ENCODE results near the gene LRRC61. TPM values are rescaled to one million over a fixed set of nuclear protein-coding genes. Genes with fewer than 3 reads are reported as not detected.

The LRRC61 gene
- total and polyA plus RNA-seq, 4 experiments from 2014 or later = 11.0 to 16.0 (median 13.8) TPM

DNA sequence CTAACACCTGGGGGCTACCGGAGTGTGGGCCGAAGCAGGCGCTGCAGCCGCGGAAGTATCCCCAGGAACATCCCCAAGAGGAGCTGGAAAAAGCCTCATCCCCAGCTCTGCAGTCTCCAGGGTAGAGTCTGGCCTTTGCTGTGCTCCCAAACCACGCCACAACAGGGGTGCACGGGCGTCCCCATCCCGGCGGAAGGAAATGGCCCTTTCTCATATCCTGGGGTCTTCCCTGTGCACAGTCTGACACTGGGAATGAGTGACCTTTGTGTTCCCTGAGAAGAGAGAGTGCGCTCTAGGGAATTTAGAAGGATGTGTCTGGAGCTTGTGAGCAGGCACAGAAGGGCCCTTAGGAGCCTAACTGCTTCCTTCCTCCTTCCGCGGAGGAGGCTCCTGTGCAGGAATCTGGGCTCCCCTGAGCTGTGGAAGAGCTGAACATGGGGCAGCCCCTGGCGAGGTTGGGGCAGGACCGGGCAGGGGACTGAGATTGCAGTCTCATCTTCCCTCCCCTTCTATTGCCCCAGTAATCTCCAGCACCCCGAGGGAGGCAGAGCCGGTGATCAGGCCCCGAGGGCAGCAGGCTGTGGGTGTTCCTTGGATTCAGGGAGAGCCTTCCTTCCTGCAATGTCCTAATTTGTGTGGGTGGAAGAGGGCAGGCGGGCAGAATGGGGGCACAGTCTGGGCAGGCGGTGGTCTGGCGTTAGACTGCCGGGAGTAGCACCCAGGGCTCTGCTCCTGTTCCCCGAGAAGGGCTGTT, 46.8 kb downstream of the LRRC61 start:
- H3K36me3 Mint-ChIP-seq = peaks cover 12 to 25% of the 10 kb centered on the region in 2 donors
- H3K27me3 ChIP-seq (ENCODE audit: insufficient read depth, low read length) = no peaks in the 10 kb centered on the region
- H3K4me1 ChIP-seq (ENCODE audit: insufficient read depth, low read length) = peaks cover 22% of the 10 kb centered on the region
- intact Hi-C loops (cut with micrococcal nuclease) = loop anchor here (2.0 kb wide), 1 partner anchor 47 kb away; the partner anchor contains the start of genes ACTR3C and LRRC61
- H3K9me3 Mint-ChIP-seq = no peaks in the 10 kb centered on the region
- DNase-seq = no peak
- peak overlapping the region; percentile 91 to 98 (median 95) for H3K4me3 Mint-ChIP-seq
- peaks cover 10 to 47% (median 25%) of the 10 kb centered on the region in 4 donors for H3K4me1 Mint-ChIP-seq
- H3K27ac ChIP-seq (ENCODE audit: low read depth, low read length) = peak overlapping the region; percentile 75
- peak overlapping the region; percentile 79 to 94 (median 92) for H3K27ac Mint-ChIP-seq
- no peaks in the 10 kb centered on the region for H3K9me3 ChIP-seq (ENCODE audit: control insufficient read depth in 1 of 2, low read length in 2 of 2)
- POLR2A ChIA-PET (ENCODE audit: partially characterized antibody) = interaction anchor here (1.1 to 6.9 kb wide), 11 partner anchors 8 to 857 kb away, joined by 3 to 101 read pairs (median 7); partner anchors contain the start of genes ABCF2, ACTR3C, GIMAP7 and LRRC61
- peaks cover 13% of the 10 kb centered on the region for H3K36me3 ChIP-seq (ENCODE audit: insufficient read depth, low read length)
- peak overlapping the region; percentile 64 to 89 for H3K4me3 ChIP-seq (ENCODE audit: low read length in 2 of 2)
- H3K27me3 Mint-ChIP-seq = no peaks in the 10 kb centered on the region
- CTCF ChIA-PET (ENCODE audit: partially characterized antibody) = interaction anchor here (0.7 to 6.1 kb wide), 5 partner anchors 8 to 385 kb away, joined by 3 to 55 read pairs (median 3); partner anchors contain the start of gene ZNF775

- POLR2A ChIA-PET (ENCODE audit: partially characterized antibody) = interaction anchor here (1.4 to 6.9 kb wide), 5 partner anchors 7 to 48 kb away, joined by 5 to 101 read pairs (median 43); partner anchors contain the start of genes ACTR3C, LRRC61 and ZNF775
- no peaks in the 10 kb centered on the region for H3K9me3 Mint-ChIP-seq
- no peak overlapping the region for H3K4me3 ChIP-seq (ENCODE audit: low read length in 2 of 2)
- no peak for DNase-seq
- CTCF ChIA-PET (ENCODE audit: partially characterized antibody) = interaction anchor here (6.1 kb wide), 1 partner anchor 15 kb away, joined by 55 read pairs; no protein-coding TSS in a partner anchor
- intact Hi-C loops (cut with micrococcal nuclease) = no loop called here
- H3K27me3 ChIP-seq (ENCODE audit: insufficient read depth, low read length) = no peaks in the 10 kb centered on the region
- peaks cover 22% of the 10 kb centered on the region for H3K4me1 ChIP-seq (ENCODE audit: insufficient read depth, low read length)
- peak overlapping the region; percentile 29 to 96 (median 72) for H3K4me3 Mint-ChIP-seq
- H3K27me3 Mint-ChIP-seq = no peaks in the 10 kb centered on the region
- no peaks in the 10 kb centered on the region for H3K9me3 ChIP-seq (ENCODE audit: control insufficient read depth in 1 of 2, low read length in 2 of 2)
- peaks cover 12 to 25% of the 10 kb centered on the region in 2 donors for H3K36me3 Mint-ChIP-seq
- H3K27ac Mint-ChIP-seq = peak overlapping the region in 6 of 7 donors; percentile 7 to 91 (median 70)
- H3K36me3 ChIP-seq (ENCODE audit: insufficient read depth, low read length) = peaks cover 13% of the 10 kb centered on the region
- H3K27ac ChIP-seq (ENCODE audit: low read depth, low read length) = no peak overlapping the region
- peaks cover 10 to 52% (median 29%) of the 10 kb centered on the region in 4 donors for H3K4me1 Mint-ChIP-seq
These were observed 47.5 kb downstream of the LRRC61 start for GRCh38 chr7:150370612-150371071.

GRCh38 chr7:150371131-150371995, 48.2 kb downstream of the LRRC61 start:
- Mint-ChIP-seq H3K27me3 (no peaks in the 10 kb centered on the region), H3K9me3 (no peaks in the 10 kb centered on the region), H3K36me3 (peaks cover 12 to 27% of the 10 kb centered on the region in 2 donors), H3K4me1 (peaks cover 17 to 54% (median 36%) of the 10 kb centered on the region in 4 donors), H3K27ac (peak overlapping the region in 1 of 7 donors; percentile 37), H3K4me3 (peak overlapping the region in 1 of 8 donors; percentile 96)
- H3K4me1 ChIP-seq (ENCODE audit: insufficient read depth, low read length) = peaks cover 30% of the 10 kb centered on the region
- H3K36me3 ChIP-seq (ENCODE audit: insufficient read depth, low read length) = peaks cover 13% of the 10 kb centered on the region
- intact Hi-C loops (cut with micrococcal nuclease) = no loop called here
- ChIA-PET CTCF (ENCODE audit: partially characterized antibody) (interaction anchor here (6.1 kb wide), 1 partner anchor 16 kb away, joined by 55 read pairs; no protein-coding TSS in a partner anchor), POLR2A (ENCODE audit: partially characterized antibody) (interaction anchor here (1.7 to 6.9 kb wide), 2 partner anchors 34 to 49 kb away, joined by 7 to 101 read pairs; partner anchors contain the start of genes ACTR3C and LRRC61)
- no peak for DNase-seq
- no peaks in the 10 kb centered on the region for H3K27me3 ChIP-seq (ENCODE audit: insufficient read depth, low read length)
- H3K9me3 ChIP-seq (ENCODE audit: control insufficient read depth in 1 of 2, low read length in 2 of 2) = no peaks in the 10 kb centered on the region
- no peak overlapping the region for H3K27ac ChIP-seq (ENCODE audit: low read depth, low read length)
- H3K4me3 ChIP-seq (ENCODE audit: low read length in 2 of 2) = no peak overlapping the region

- H3K4me1 Mint-ChIP-seq = peaks cover 17 to 56% (median 38%) of the 10 kb centered on the region in 4 donors
- Histone ChIP-seq H3K4me1 (ENCODE audit: insufficient read depth, low read length) (peaks cover 34% of the 10 kb centered on the region), H3K27me3 (ENCODE audit: insufficient read depth, low read length) (no peaks in the 10 kb centered on the region), H3K36me3 (ENCODE audit: insufficient read depth, low read length) (peaks cover 13% of the 10 kb centered on the region), H3K27ac (ENCODE audit: low read depth, low read length) (no peak overlapping the region), H3K4me3 (ENCODE audit: low read length in 2 of 2) (no peak overlapping the region), H3K9me3 (ENCODE audit: control insufficient read depth in 1 of 2, low read length in 2 of 2) (no peaks in the 10 kb centered on the region)
- no peak overlapping the region for H3K4me3 Mint-ChIP-seq
- no peak overlapping the region for H3K27ac Mint-ChIP-seq
- intact Hi-C loops (cut with micrococcal nuclease) = no loop called here
- CTCF ChIA-PET (ENCODE audit: partially characterized antibody) = no interaction called here
- no peaks in the 10 kb centered on the region for H3K27me3 Mint-ChIP-seq
- POLR2A ChIA-PET (ENCODE audit: partially characterized antibody) = interaction anchor here (6.9 kb wide), 1 partner anchor 34 kb away, joined by 101 read pairs; a partner anchor contains a TSS
- H3K36me3 Mint-ChIP-seq = peaks cover 12 to 27% of the 10 kb centered on the region in 2 donors
- no peaks in the 10 kb centered on the region for H3K9me3 Mint-ChIP-seq
- DNase-seq = no peak
These were observed 48.8 kb downstream of the LRRC61 start for GRCh38 chr7:150371996-150372270.

DNA sequence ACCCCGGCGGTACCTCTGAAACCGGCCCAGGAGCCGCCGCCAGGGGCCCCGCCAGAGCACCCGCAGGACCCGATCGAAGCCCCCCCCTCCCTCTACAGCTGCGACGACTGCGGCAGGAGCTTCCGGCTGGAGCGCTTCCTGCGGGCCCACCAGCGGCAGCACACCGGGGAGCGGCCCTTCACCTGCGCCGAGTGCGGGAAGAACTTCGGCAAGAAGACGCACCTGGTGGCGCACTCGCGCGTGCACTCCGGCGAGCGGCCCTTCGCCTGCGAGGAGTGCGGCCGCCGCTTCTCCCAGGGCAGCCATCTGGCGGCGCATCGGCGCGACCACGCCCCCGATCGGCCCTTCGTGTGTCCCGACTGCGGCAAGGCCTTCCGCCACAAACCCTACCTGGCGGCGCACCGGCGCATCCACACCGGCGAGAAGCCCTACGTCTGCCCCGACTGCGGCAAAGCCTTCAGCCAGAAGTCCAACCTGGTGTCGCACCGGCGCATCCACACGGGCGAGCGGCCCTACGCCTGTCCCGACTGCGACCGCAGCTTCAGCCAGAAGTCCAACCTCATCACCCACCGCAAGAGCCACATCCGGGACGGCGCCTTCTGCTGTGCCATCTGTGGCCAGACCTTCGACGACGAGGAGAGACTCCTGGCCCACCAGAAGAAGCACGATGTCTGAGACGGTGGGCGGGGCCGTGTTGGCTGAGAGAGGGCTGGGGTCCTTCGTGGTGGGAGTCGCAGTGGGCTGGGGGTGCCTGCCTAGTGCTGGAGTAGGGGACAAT, 49.3 kb downstream of the LRRC61 start:
- intact Hi-C loops (cut with micrococcal nuclease) = no loop called here
- Histone ChIP-seq H3K4me3 (ENCODE audit: low read length in 2 of 2) (no peak overlapping the region), H3K4me1 (ENCODE audit: insufficient read depth, low read length) (peaks cover 35% of the 10 kb centered on the region), H3K36me3 (ENCODE audit: insufficient read depth, low read length) (peaks cover 13% of the 10 kb centered on the region), H3K9me3 (ENCODE audit: control insufficient read depth in 1 of 2, low read length in 2 of 2) (no peaks in the 10 kb centered on the region), H3K27me3 (ENCODE audit: insufficient read depth, low read length) (no peaks in the 10 kb centered on the region), H3K27ac (ENCODE audit: low read depth, low read length) (no peak overlapping the region)
- H3K27me3 Mint-ChIP-seq = no peaks in the 10 kb centered on the region
- peak overlapping the region in 2 of 7 donors; percentile 48 to 72 for H3K27ac Mint-ChIP-seq
- no peak overlapping the region for H3K4me3 Mint-ChIP-seq
- ChIA-PET POLR2A (ENCODE audit: partially characterized antibody) (interaction anchor here (2.0 to 6.9 kb wide), 2 partner anchors 33 to 34 kb away, joined by 6 to 101 read pairs; a partner anchor contains a TSS), CTCF (ENCODE audit: partially characterized antibody) (no interaction called here)
- DNase-seq = no peak
- H3K36me3 Mint-ChIP-seq = peaks cover 12 to 27% of the 10 kb centered on the region in 2 donors
- no peaks in the 10 kb centered on the region for H3K9me3 Mint-ChIP-seq
- peaks cover 19 to 61% (median 39%) of the 10 kb centered on the region in 4 donors for H3K4me1 Mint-ChIP-seq

DNA sequence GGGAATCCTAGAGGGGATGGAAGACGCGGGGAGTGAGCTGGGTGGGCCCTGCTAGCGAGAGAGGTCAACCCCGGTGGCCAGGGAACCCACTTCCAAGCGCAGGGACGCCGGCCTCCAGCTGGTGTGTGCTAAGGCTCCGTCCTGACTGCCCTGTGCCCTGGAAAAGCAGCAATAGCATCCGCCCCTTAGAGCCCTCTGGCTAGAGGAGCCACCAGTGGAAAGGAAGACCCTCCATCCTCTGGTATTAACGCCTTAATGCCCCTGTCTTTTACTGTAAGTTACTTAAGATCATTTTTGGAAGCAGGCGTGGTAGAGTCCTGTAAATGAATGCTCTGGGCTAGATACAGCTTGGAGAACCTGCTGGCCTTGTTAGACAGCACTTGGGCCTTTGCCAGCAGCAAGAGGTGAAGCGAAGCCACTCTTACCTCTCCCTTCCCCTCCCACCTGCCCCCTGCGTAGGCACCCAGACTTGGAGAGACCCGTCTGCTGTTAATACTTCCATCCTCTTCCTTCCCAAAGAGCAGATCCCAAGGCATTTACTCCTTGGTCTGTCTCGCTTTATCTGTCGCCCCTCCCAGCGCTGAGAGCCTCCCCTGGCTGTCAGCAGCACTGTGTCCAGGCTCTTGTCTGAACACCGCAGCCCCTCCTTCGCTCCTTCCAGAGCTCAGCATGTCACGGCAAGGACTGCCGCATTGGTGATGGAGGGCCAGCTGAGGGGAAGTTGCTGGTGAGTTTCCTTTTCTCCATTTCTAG, 50.1 kb downstream of the LRRC61 start:
- Histone ChIP-seq H3K4me1 (ENCODE audit: insufficient read depth, low read length) (peaks cover 38% of the 10 kb centered on the region), H3K9me3 (ENCODE audit: control insufficient read depth in 1 of 2, low read length in 2 of 2) (no peaks in the 10 kb centered on the region), H3K27me3 (ENCODE audit: insufficient read depth, low read length) (no peaks in the 10 kb centered on the region), H3K27ac (ENCODE audit: low read depth, low read length) (no peak overlapping the region), H3K36me3 (ENCODE audit: insufficient read depth, low read length) (peaks cover 13% of the 10 kb centered on the region), H3K4me3 (ENCODE audit: low read length in 2 of 2) (no peak overlapping the region)
- Mint-ChIP-seq H3K36me3 (peaks cover 12 to 24% of the 10 kb centered on the region in 2 donors), H3K4me3 (peak overlapping the region in 1 of 8 donors; percentile 53), H3K4me1 (peaks cover 24 to 63% (median 42%) of the 10 kb centered on the region in 4 donors), H3K27me3 (no peaks in the 10 kb centered on the region), H3K9me3 (no peaks in the 10 kb centered on the region), H3K27ac (peak overlapping the region in 4 of 7 donors; percentile 48 to 84 (median 71))
- ChIA-PET POLR2A (ENCODE audit: partially characterized antibody) (interaction anchor here (2.0 kb wide), 1 partner anchor 33 kb away, joined by 6 read pairs; a partner anchor contains a TSS), CTCF (ENCODE audit: partially characterized antibody) (no interaction called here)
- intact Hi-C loops (cut with micrococcal nuclease) = no loop called here
- DNase-seq = no peak

Data from CD4-positive, alpha-beta memory T cell (primary cell).